MM.1S (cell line): ENCODE measurements around the gene SYNJ1.

ENCODE experiments used
- DNase-seq: peaks from one replicate; pipeline ENCODE4 v3.0.0-alpha.2; 2015
- H2AFZ ChIP-seq: fragments of 300-600 bp; sonication (generic); 2 replicates; pipeline ENCODE4 v1.6.0; 2016; ENCODE audit warnings: antibody characterized with exemption, low read length
- H3F3A ChIP-seq: fragments of 300-600 bp; sonication (generic); 2 replicates; pipeline ENCODE4 v1.6.1; 2016; ENCODE audit warnings: mild to moderate bottlenecking, antibody characterized with exemption, low read length, moderate library complexity, mixed read lengths; ENCODE audit not compliant: insufficient read depth
- H3K27ac ChIP-seq: fragments of 300-600 bp; sonication (generic); 2 replicates; pipeline ENCODE4 v1.5.1; 2016; ENCODE audit warnings: mild to moderate bottlenecking, low read length
- H3K27me3 ChIP-seq: fragments of 300-600 bp; sonication (generic); replicated peaks from 2 replicates; pipeline ENCODE4 v1.6.0; 2016; ENCODE audit warnings: low read length; ENCODE audit not compliant: insufficient read depth
- H3K36me3 ChIP-seq: fragments of 300-600 bp; sonication (generic); replicated peaks from 2 replicates; pipeline ENCODE4 v1.6.1; 2016; ENCODE audit warnings: mild to moderate bottlenecking, low read length, mixed read lengths; ENCODE audit not compliant: insufficient read depth
- H3K4me1 ChIP-seq: fragments of 300-600 bp; sonication (generic); 2 replicates; pipeline ENCODE4 v1.6.1; 2016; ENCODE audit warnings: low read length, mixed read lengths
- H3K4me2 ChIP-seq: fragments of 300-600 bp; sonication (generic); 2 replicates; pipeline ENCODE4 v1.6.0; 2016; ENCODE audit warnings: low read depth, low read length
- H3K4me3 ChIP-seq: fragments of 300-600 bp; sonication (generic); 2 replicates; pipeline ENCODE4 v1.5.1; 2016; ENCODE audit warnings: low read length, mixed read lengths
- H3K79me2 ChIP-seq: fragments of 300-600 bp; sonication (generic); 2 replicates; pipeline ENCODE4 v1.6.1; 2016; ENCODE audit warnings: mixed run types, low read length, mixed read lengths
- H3K9ac ChIP-seq: fragments of 300-600 bp; sonication (generic); 2 replicates; pipeline ENCODE4 v1.6.1; 2016; ENCODE audit warnings: low read length, mixed read lengths
- H3K9me2 ChIP-seq: fragments of 300-600 bp; sonication (generic); replicated peaks from 2 replicates; pipeline ENCODE4 v1.6.1; 2016; ENCODE audit warnings: mild to moderate bottlenecking, low read length, mixed read lengths; ENCODE audit not compliant: insufficient read depth
- H3K9me3 ChIP-seq: fragments of 300-600 bp; sonication (generic); replicated peaks from 2 replicates; pipeline ENCODE4 v1.6.1; 2016; ENCODE audit warnings: mild to moderate bottlenecking, low read length, mixed read lengths; ENCODE audit not compliant: insufficient read depth
- H4K20me1 ChIP-seq: fragments of 300-600 bp; sonication (generic); 2 replicates; pipeline ENCODE4 v1.6.1; 2016; ENCODE audit warnings: mild to moderate bottlenecking, low read length, moderate library complexity, mixed read lengths; ENCODE audit not compliant: insufficient read depth
- CTCF ChIP-seq: fragments of 300-600 bp; sonication (generic); IDR thresholded peaks from 2 replicates; pipeline ENCODE4 v1.5.1; 2016; ENCODE audit warnings: antibody characterized with exemption, low read length, mixed read lengths
- EZH2 ChIP-seq: fragments of 300-600 bp; sonication (generic); optimal IDR thresholded peaks from 2 replicates; pipeline ENCODE3; 2017; ENCODE audit warnings: low read depth, mild to moderate bottlenecking, antibody characterized with exemption, low read length, mixed read lengths
- EZH2phosphoT487 ChIP-seq: fragments of 300-600 bp; sonication (generic); IDR thresholded peaks from 2 replicates; pipeline ENCODE4 v1.6.1; 2018; ENCODE audit warnings: antibody characterized with exemption, low read length

The SYNJ1 gene

GRCh38 chr21:32595431-32595830, 132.4 kb downstream of the SYNJ1 start:
- Histone ChIP-seq H3F3A (peaks cover 6% of the 10 kb centered on the region), H3K27ac (no peak overlapping the region), H3K4me3 (peak overlapping the region; percentile 28; the same call in 1 of the 2 replicates), H4K20me1 (0 out of 2 replicates have a peak, but pooled peaks cover 2% of the 10 kb centered on the region), H3K27me3 (peaks cover 10% of the 10 kb centered on the region; the same call in 1 of the 2 replicates), H3K4me2 (peak overlapping the region; percentile 64; the same call in 1 of the 2 replicates), H3K9ac (no peak overlapping the region), H2AFZ (no peak overlapping the region), H3K9me2 (no peaks in the 10 kb centered on the region), H3K79me2 (no peaks in the 10 kb centered on the region), H3K9me3 (no peaks in the 10 kb centered on the region), H3K36me3 (no peaks in the 10 kb centered on the region; the same call in 1 of the 2 replicates), H3K4me1 (peaks cover 4% of the 10 kb centered on the region)
- TF ChIP-seq EZH2 (no peak), EZH2phosphoT487 (no peak), CTCF (no peak)
- no peak for DNase-seq

GRCh38 chr21:32593690-32594089, 134.1 kb downstream of the SYNJ1 start:
- Histone ChIP-seq H3K4me2 (no peak overlapping the region), H4K20me1 (0 out of 2 replicates have a peak, but pooled peaks cover 3% of the 10 kb centered on the region), H3K27ac (no peak overlapping the region), H3K9ac (no peak overlapping the region), H3K4me3 (no peak overlapping the region), H2AFZ (no peak overlapping the region), H3K9me2 (no peaks in the 10 kb centered on the region), H3K4me1 (peaks cover 4% of the 10 kb centered on the region), H3K36me3 (no peaks in the 10 kb centered on the region), H3K27me3 (peaks cover 10% of the 10 kb centered on the region; the same call in 1 of the 2 replicates), H3K79me2 (no peaks in the 10 kb centered on the region), H3K9me3 (no peaks in the 10 kb centered on the region), H3F3A (peaks cover 6% of the 10 kb centered on the region)
- DNase-seq = no peak
- TF ChIP-seq EZH2phosphoT487 (no peak), CTCF (no peak), EZH2 (no peak)

GRCh38 chr21:32592929-32593502, 134.8 kb downstream of the SYNJ1 start:
- Histone ChIP-seq H2AFZ (no peak overlapping the region), H3K9me2 (no peaks in the 10 kb centered on the region), H3K9ac (no peak overlapping the region), H3K36me3 (no peaks in the 10 kb centered on the region), H3F3A (peaks cover 6% of the 10 kb centered on the region), H3K27ac (no peak overlapping the region), H3K9me3 (no peaks in the 10 kb centered on the region), H3K27me3 (peaks cover 10% of the 10 kb centered on the region; the same call in 1 of the 2 replicates), H3K4me3 (no peak overlapping the region), H4K20me1 (0 out of 2 replicates have a peak, but pooled peaks cover 3% of the 10 kb centered on the region), H3K4me2 (no peak overlapping the region), H3K79me2 (no peaks in the 10 kb centered on the region), H3K4me1 (peaks cover 4% of the 10 kb centered on the region)
- no peak for TF ChIP-seq EZH2
- TF ChIP-seq EZH2phosphoT487 = no peak
- TF ChIP-seq CTCF = no peak
- no peak for DNase-seq
